Central memory CD4-positive, alpha-beta T cell (primary cell): ENCODE results near the gene GCGR.
"Not testable (repeated sequence)": the region's sequence is repeated elsewhere in the genome, so short reads cannot be mapped to it uniquely, and the experiment has no call there.

Experiments
- DNase-seq: peaks from one replicate; pipeline ENCODE4 v3.0.0; 2022

GCGR gene

GRCh38 chr17:81833160-81833920 lies 29.4 kb downstream of the GCGR start, which contains the start of gene MCRIP1:
Gene MCRIP1, minus strand, starts transcription at chr17:81833291. Its CDS starts 8,785 bp downstream, at chr17:81824506.
- peak; percentile 92 for DNase-seq

- no peak for DNase-seq
Observed at GRCh38 chr17:81833921-81834830, 30.2 kb downstream of the GCGR start.

GRCh38 chr17:81834831-81835267 lies 30.9 kb downstream of the GCGR start, which contains the start of gene PPP1R27:
Gene PPP1R27, minus strand, starts transcription at chr17:81835050. Its CDS starts 97 bp downstream, at chr17:81834953.
- DNase-seq: no peak

- no peak for DNase-seq
Observed at GRCh38 chr17:81837641-81838040, 33.7 kb downstream of the GCGR start.

- DNase-seq: no peak
Observed at GRCh38 chr17:81838753-81839255, 34.9 kb downstream of the GCGR start.

- no peak for DNase-seq
Observed at GRCh38 chr17:81839301-81839700, 35.4 kb downstream of the GCGR start.

- DNase-seq: not testable (repeated sequence)
Observed at GRCh38 chr17:81840059-81840458, 36.1 kb downstream of the GCGR start.

GRCh38 chr17:81840826-81841778 lies 37.2 kb downstream of the GCGR start:
- no peak for DNase-seq

GRCh38 chr17:81841866-81842265 lies 37.9 kb downstream of the GCGR start:
- no peak for DNase-seq

- DNase-seq: no peak
Observed at GRCh38 chr17:81842378-81842724, 38.4 kb downstream of the GCGR start.

- no peak for DNase-seq
Observed at GRCh38 chr17:81842725-81843504, 39.0 kb downstream of the GCGR start.

GRCh38 chr17:81843713-81844326 lies 39.9 kb downstream of the GCGR start:
- DNase-seq: no peak

- no peak for DNase-seq
Observed at GRCh38 chr17:81844327-81844851, 40.4 kb downstream of the GCGR start.

GRCh38 chr17:81844887-81845286 lies 40.9 kb downstream of the GCGR start:
- no peak for DNase-seq

- DNase-seq: no peak
Observed at GRCh38 chr17:81845361-81845760, 41.4 kb downstream of the GCGR start.

- no peak for DNase-seq
Observed at GRCh38 chr17:81845881-81846742, 42.2 kb downstream of the GCGR start.

- DNase-seq: no peak
Observed at GRCh38 chr17:81846743-81847689, 43.1 kb downstream of the GCGR start.

- DNase-seq: no peak
Observed at GRCh38 chr17:81849457-81849856, 45.5 kb downstream of the GCGR start.
